Measurements from ENCODE around the gene TBCA.

TBCA gene

GRCh38 chr5:77693913-77694312 is 82.2 kb downstream of the TBCA start:
- TF ChIP-seq Cebpa-rat (IDR thresholded peaks at IDR 0.05): no peak
- Histone ChIP-seq H3K27ac (no peak overlapping the region), H3K9ac (no peak overlapping the region), H3K4me3 (no peak overlapping the region), H3K36me3 (peaks cover 74 to 96% (median 89%) of the 10 kb centered on the region in 11 experiments), H3K4me1 (no peaks in the 10 kb centered on the region), H3K27me3 (no peaks in the 10 kb centered on the region), H3K9me3 (replicated peaks in 1 of 11) (peaks cover 19 to 31% (median 27%) of the 10 kb centered on the region in 11 experiments), H3K4me2 (no peak overlapping the region), H4K20me1 (peaks cover 0 to 66% (median 6%) of the 10 kb centered on the region in 11 experiments; a peak in 12 of 22 replicates)

- Histone ChIP-seq H3K9me3 (replicated peaks in 1 of 11) (peaks cover 0 to 7% (median 0%) of the 10 kb centered on the region in 11 experiments; a peak in 1 of 22 replicates), H3K36me3 (peaks cover 4 to 16% (median 10%) of the 10 kb centered on the region in 11 experiments; a peak in 21 of 22 replicates), H3K27me3 (no peaks in the 10 kb centered on the region), H4K20me1 (no peaks in the 10 kb centered on the region), H3K9ac (no peak overlapping the region), H3K4me2 (no peak overlapping the region), H3K4me1 (no peaks in the 10 kb centered on the region), H3K4me3 (no peak overlapping the region), H3K27ac (no peak overlapping the region)
- no peak for TF ChIP-seq Cebpa-rat (IDR thresholded peaks at IDR 0.05)
These were observed 92.9 kb downstream of the TBCA start for GRCh38 chr5:77683171-77683732.

GRCh38 chr5:77670526-77670925 is 105.6 kb downstream of the TBCA start:
- Histone ChIP-seq H3K4me2 (peak overlapping the region in 10 of 11 experiments; percentile 3 to 82 (median 68); a peak in 19 of 22 replicates), H3K4me1 (peaks cover 10 to 41% (median 36%) of the 10 kb centered on the region in 10 experiments; a peak in 19 of 20 replicates)
- no peak for TF ChIP-seq Cebpa-rat (IDR thresholded peaks at IDR 0.05)

GRCh38 chr5:77669677-77670076 is 106.5 kb downstream of the TBCA start:
- Histone ChIP-seq H3K4me3 (no peak overlapping the region), H4K20me1 (no peaks in the 10 kb centered on the region), H3K4me1 (peaks cover 10 to 41% (median 36%) of the 10 kb centered on the region in 10 experiments; a peak in 19 of 20 replicates), H3K27ac (peak overlapping the region in 4 of 11 experiments; percentile 53 to 76 (median 65); a peak in 9 of 22 replicates), H3K9ac (peak overlapping the region in 3 of 11 experiments; percentile 22 to 50 (median 33); a peak in 4 of 22 replicates), H3K36me3 (no peaks in the 10 kb centered on the region), H3K27me3 (no peaks in the 10 kb centered on the region), H3K9me3 (replicated peaks in 1 of 11) (peaks cover 0 to 16% (median 0%) of the 10 kb centered on the region in 11 experiments; a peak in 7 of 22 replicates), H3K4me2 (peak overlapping the region; percentile 3 to 82 (median 68); a peak in 20 of 22 replicates)
- TF ChIP-seq Cebpa-rat (IDR thresholded peaks at IDR 0.05): no peak

More at GRCh38 chr5:77670526-77670925, 105.6 kb downstream of the TBCA start:
- Histone ChIP-seq H3K9me3 (replicated peaks in 1 of 11) (peaks cover 1 to 14% (median 6%) of the 10 kb centered on the region in 11 experiments; a peak in 17 of 22 replicates), H3K27ac (peak overlapping the region in 6 of 11 experiments; percentile 8 to 76 (median 59); a peak in 9 of 22 replicates), H3K36me3 (no peaks in the 10 kb centered on the region), H3K27me3 (no peaks in the 10 kb centered on the region), H3K9ac (peak overlapping the region in 1 of 11 experiments; percentile 33; a peak in 1 of 22 replicates), H4K20me1 (no peaks in the 10 kb centered on the region), H3K4me3 (no peak overlapping the region)

GRCh38 chr5:77663090-77663863 is 112.9 kb downstream of the TBCA start:
- H3K27me3 ChIP-seq: no peaks in the 10 kb centered on the region
- H3K9me3 ChIP-seq (replicated peaks in 1 of 11): peaks cover 0 to 9% (median 0%) of the 10 kb centered on the region in 11 experiments; a peak in 3 of 22 replicates
- H4K20me1 ChIP-seq: no peaks in the 10 kb centered on the region
- H3K4me2 ChIP-seq: no peak overlapping the region
- no peaks in the 10 kb centered on the region for H3K36me3 ChIP-seq
- H3K4me3 ChIP-seq: no peak overlapping the region
- no peak overlapping the region for H3K9ac ChIP-seq
- no peaks in the 10 kb centered on the region; a peak in 1 of 20 replicates for H3K4me1 ChIP-seq
- TF ChIP-seq Cebpa-rat (IDR thresholded peaks at IDR 0.05): no peak
- no peak overlapping the region for H3K27ac ChIP-seq

GRCh38 chr5:77662635-77663034 is 113.5 kb downstream of the TBCA start:
- Histone ChIP-seq H3K4me3 (no peak overlapping the region), H3K4me2 (no peak overlapping the region), H4K20me1 (no peaks in the 10 kb centered on the region), H3K36me3 (no peaks in the 10 kb centered on the region), H3K27me3 (no peaks in the 10 kb centered on the region), H3K27ac (no peak overlapping the region), H3K9ac (no peak overlapping the region), H3K9me3 (replicated peaks in 1 of 11) (peaks cover 0 to 9% (median 0%) of the 10 kb centered on the region in 11 experiments; a peak in 3 of 22 replicates), H3K4me1 (no peaks in the 10 kb centered on the region; a peak in 1 of 20 replicates)
- no peak for TF ChIP-seq Cebpa-rat (IDR thresholded peaks at IDR 0.05)

- Histone ChIP-seq H3K9me3 (replicated peaks in 1 of 11) (0 out of 22 replicates have a peak, but pooled peaks cover 0 to 5% (median 0%) of the 10 kb centered on the region in 11 experiments), H3K4me3 (no peak overlapping the region)
These were observed 117.5 kb downstream of the TBCA start for GRCh38 chr5:77658662-77659061.

GRCh38 chr5:77651343-77651742 is 124.8 kb downstream of the TBCA start:
- Histone ChIP-seq H4K20me1 (no peaks in the 10 kb centered on the region), H3K27me3 (peaks cover 13 to 30% (median 22%) of the 10 kb centered on the region in 11 experiments), H3K9ac (no peak overlapping the region), H3K9me3 (replicated peaks in 1 of 11) (peaks cover 0 to 3% (median 0%) of the 10 kb centered on the region in 11 experiments; a peak in 1 of 22 replicates), H3K4me2 (no peak overlapping the region), H3K36me3 (no peaks in the 10 kb centered on the region), H3K4me3 (no peak overlapping the region), H3K27ac (no peak overlapping the region), H3K4me1 (no peaks in the 10 kb centered on the region)
- no peak for TF ChIP-seq Cebpa-rat (IDR thresholded peaks at IDR 0.05)

More at GRCh38 chr5:77658662-77659061, 117.5 kb downstream of the TBCA start:
- Histone ChIP-seq H3K4me2 (no peak overlapping the region), H3K27me3 (no peaks in the 10 kb centered on the region), H3K36me3 (no peaks in the 10 kb centered on the region), H4K20me1 (no peaks in the 10 kb centered on the region), H3K4me1 (no peaks in the 10 kb centered on the region), H3K9ac (no peak overlapping the region), H3K27ac (no peak overlapping the region)
- no peak for TF ChIP-seq Cebpa-rat (IDR thresholded peaks at IDR 0.05)

GRCh38 chr5:77650686-77651085 is 125.5 kb downstream of the TBCA start:
- H3K27me3 ChIP-seq: peaks cover 19 to 36% (median 28%) of the 10 kb centered on the region in 11 experiments

More at GRCh38 chr5:77650686-77651085, 125.5 kb downstream of the TBCA start:
- no peak for TF ChIP-seq Cebpa-rat (IDR thresholded peaks at IDR 0.05)
- Histone ChIP-seq H3K9ac (no peak overlapping the region), H3K4me3 (no peak overlapping the region), H3K27ac (no peak overlapping the region), H3K9me3 (replicated peaks in 1 of 11) (peaks cover 0 to 8% (median 0%) of the 10 kb centered on the region in 11 experiments; a peak in 1 of 22 replicates), H3K36me3 (no peaks in the 10 kb centered on the region), H3K4me2 (no peak overlapping the region), H3K4me1 (no peaks in the 10 kb centered on the region), H4K20me1 (peaks cover 0 to 2% (median 0%) of the 10 kb centered on the region in 11 experiments; a peak in 2 of 22 replicates)

Data from BLaER1 treated with 17β-estradiol and CSF1 and Interleukin-3, amounts not matched to agents 10 nM and 100 nM (cell line).